T-helper 2 cell treated with Interferon-gamma antibody and Interleukin-4, amounts not matched to agents 5 μg/mL and 100 μg/mL, for 36 hours (primary cell): Measurements from ENCODE around the gene PIGBOS1.

Source experiments
- DNase-seq: peaks from one replicate; pipeline ENCODE4 v3.0.0; 2021; ENCODE audit warnings: low spot score
- H3K27ac Mint-ChIP-seq: one replicate; pipeline ENCODE4 v1.8.0; 2021; ENCODE audit warnings: mild to moderate bottlenecking, mixed read lengths
- H3K27me3 Mint-ChIP-seq: one replicate; pipeline ENCODE4 v1.8.0; 2021; ENCODE audit warnings: low read depth, mixed read lengths
- H3K36me3 Mint-ChIP-seq: one replicate; pipeline ENCODE4 v1.8.0; 2021; ENCODE audit warnings: low read depth, mixed read lengths
- H3K4me1 Mint-ChIP-seq: one replicate; pipeline ENCODE4 v1.8.0; 2021; ENCODE audit warnings: low read depth, mixed read lengths
- H3K4me3 Mint-ChIP-seq: one replicate; pipeline ENCODE4 v1.8.0; 2022; ENCODE audit warnings: mild to moderate bottlenecking, moderate library complexity, mixed read lengths
- H3K9me3 Mint-ChIP-seq: one replicate; pipeline ENCODE4 v1.8.0; 2021; ENCODE audit warnings: mixed read lengths

The PIGBOS1 gene

GRCh38 chr15:55267401-55268175 lies 51.3 kb downstream of the PIGBOS1 start:
- DNase-seq, result peak; percentile 65
- H3K36me3 Mint-ChIP-seq, result peaks cover 58% of the 10 kb centered on the region
- H3K27me3 Mint-ChIP-seq, result no peaks in the 10 kb centered on the region
- peak overlapping the region; percentile 95 for H3K27ac Mint-ChIP-seq
- H3K4me3 Mint-ChIP-seq, result peak overlapping the region; percentile 73
- H3K9me3 Mint-ChIP-seq, result no peaks in the 10 kb centered on the region
- peaks cover 68% of the 10 kb centered on the region for H3K4me1 Mint-ChIP-seq
